Measurements from ENCODE around the gene RASGEF1C. TPM values are rescaled to one million over a fixed set of nuclear protein-coding genes. Genes with fewer than 3 reads are reported as not detected.

RASGEF1C gene
- total and polyA plus RNA-seq, 4 donors = 0.09 to 0.10 TPM; not detected in 2

DNA sequence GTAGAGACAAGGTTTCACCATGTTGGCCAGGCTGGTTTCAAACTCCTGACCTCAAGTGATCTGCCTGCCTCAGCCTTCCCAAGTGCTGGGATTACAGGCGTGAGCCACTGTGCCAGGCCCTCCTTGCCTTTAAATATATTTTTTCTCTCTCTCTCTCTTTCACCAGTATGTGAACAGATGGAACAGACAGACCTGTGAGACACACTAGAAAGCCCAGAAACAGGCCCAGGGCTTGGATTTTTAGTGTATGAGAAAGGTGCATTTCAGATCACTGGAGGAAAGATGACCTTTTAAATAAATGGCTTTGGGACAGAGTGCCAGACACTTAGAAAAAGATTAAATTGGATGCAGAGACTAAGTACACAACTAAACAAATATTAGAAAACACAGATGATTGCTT lies 3.1 kb downstream of the RASGEF1C start:
- no peaks in the 10 kb centered on the region for H3K27me3 ChIP-seq (ENCODE audit: control insufficient read depth in 4 of 4, insufficient read depth in 4 of 4, low read length in 3 of 4)
- no peak for TF ChIP-seq TAF1 (conservative IDR thresholded peaks at IDR 0.05)
- no peak for TF ChIP-seq HNF4A (conservative IDR thresholded peaks at IDR 0.05)
- TF ChIP-seq EGR1 (IDR thresholded peaks at IDR 0.05; ENCODE audit: low read depth in 2 of 2) = no peak
- no peak for TF ChIP-seq YY1 (IDR thresholded peaks at IDR 0.05)
- H3K9me3 ChIP-seq (ENCODE audit: control insufficient read depth in 4 of 4, low read length in 3 of 4) = no peaks in the 10 kb centered on the region
- H3K4me3 ChIP-seq (ENCODE audit: low read depth in 1 of 3, low read length in 3 of 3) = no peak overlapping the region
- no peak for DNase-seq (ENCODE audit: low spot score)
- WGBS = 84% methylated on average over 1 of the region's 1 CpG
- H3K9ac ChIP-seq (ENCODE audit: low read depth in 1 of 2, low read length in 2 of 2) = no peak overlapping the region
- H3K27ac ChIP-seq (ENCODE audit: low read depth in 1 of 2, low read length in 2 of 2) = no peak overlapping the region
- no peaks in the 10 kb centered on the region for H3K36me3 ChIP-seq (ENCODE audit: control insufficient read depth in 4 of 4, insufficient read depth in 3 of 4, low read depth in 1 of 4, low read length in 3 of 4)
- peaks cover 4 to 8% (median 5%) of the 10 kb centered on the region in 4 donors for H3K4me1 ChIP-seq (ENCODE audit: control insufficient read depth in 4 of 4, insufficient read depth in 4 of 4, low read length in 3 of 4)

DNA sequence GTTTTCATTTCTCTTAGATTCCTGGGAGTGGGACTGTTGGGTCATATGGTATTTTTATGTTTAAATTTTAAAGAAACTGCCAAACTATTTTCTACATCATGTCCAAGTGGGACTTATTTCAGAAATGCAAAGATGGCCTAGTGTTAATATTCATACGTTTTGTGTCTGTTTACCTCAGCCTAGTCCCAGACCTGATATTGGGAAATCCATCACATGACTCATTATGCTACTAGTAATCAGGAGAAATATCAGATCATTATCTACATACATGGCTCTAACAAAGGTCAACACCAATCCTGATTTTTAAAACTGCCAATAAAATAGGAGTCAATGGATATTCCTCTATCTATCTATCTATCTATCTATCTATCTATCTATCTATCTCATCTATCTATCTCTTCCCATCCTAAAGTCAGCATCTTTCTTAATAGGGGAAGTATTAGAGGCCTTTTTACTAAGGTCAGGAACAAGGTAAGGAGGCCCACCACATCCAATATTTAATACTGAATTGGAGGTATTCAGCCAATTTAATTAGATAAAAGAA lies 4.7 kb downstream of the RASGEF1C start:
- 81% methylated on average over 1 of the region's 1 CpG for WGBS
- Histone ChIP-seq H3K9ac (ENCODE audit: low read depth in 1 of 2, low read length in 2 of 2) (no peak overlapping the region), H3K4me1 (ENCODE audit: control insufficient read depth in 4 of 4, insufficient read depth in 4 of 4, low read length in 3 of 4) (peaks cover 4 to 7% (median 5%) of the 10 kb centered on the region in 4 donors), H3K36me3 (ENCODE audit: control insufficient read depth in 4 of 4, insufficient read depth in 3 of 4, low read depth in 1 of 4, low read length in 3 of 4) (no peaks in the 10 kb centered on the region), H3K27ac (ENCODE audit: low read depth in 1 of 2, low read length in 2 of 2) (no peak overlapping the region), H3K9me3 (ENCODE audit: control insufficient read depth in 4 of 4, low read length in 3 of 4) (no peaks in the 10 kb centered on the region), H3K27me3 (ENCODE audit: control insufficient read depth in 4 of 4, insufficient read depth in 4 of 4, low read length in 3 of 4) (no peaks in the 10 kb centered on the region), H3K4me3 (ENCODE audit: low read depth in 1 of 3, low read length in 3 of 3) (no peak overlapping the region)
- DNase-seq (ENCODE audit: low spot score) = no peak
- TF ChIP-seq YY1 (IDR thresholded peaks at IDR 0.05) = no peak
- TF ChIP-seq SP1 (IDR thresholded peaks at IDR 0.05) = no peak
- TF ChIP-seq RAD21 (IDR thresholded peaks at IDR 0.05) = no peak
- TF ChIP-seq, protein P1, sequence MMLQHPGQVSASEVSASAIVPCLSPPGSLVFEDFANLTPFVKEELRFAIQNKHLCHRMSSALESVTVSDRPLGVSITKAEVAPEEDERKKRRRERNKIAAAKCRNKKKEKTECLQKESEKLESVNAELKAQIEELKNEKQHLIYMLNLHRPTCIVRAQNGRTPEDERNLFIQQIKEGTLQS (IDR thresholded peaks at IDR 0.05) = no peak
- no peak for TF ChIP-seq TAF1 (conservative IDR thresholded peaks at IDR 0.05)
- TF ChIP-seq, protein P2, sequence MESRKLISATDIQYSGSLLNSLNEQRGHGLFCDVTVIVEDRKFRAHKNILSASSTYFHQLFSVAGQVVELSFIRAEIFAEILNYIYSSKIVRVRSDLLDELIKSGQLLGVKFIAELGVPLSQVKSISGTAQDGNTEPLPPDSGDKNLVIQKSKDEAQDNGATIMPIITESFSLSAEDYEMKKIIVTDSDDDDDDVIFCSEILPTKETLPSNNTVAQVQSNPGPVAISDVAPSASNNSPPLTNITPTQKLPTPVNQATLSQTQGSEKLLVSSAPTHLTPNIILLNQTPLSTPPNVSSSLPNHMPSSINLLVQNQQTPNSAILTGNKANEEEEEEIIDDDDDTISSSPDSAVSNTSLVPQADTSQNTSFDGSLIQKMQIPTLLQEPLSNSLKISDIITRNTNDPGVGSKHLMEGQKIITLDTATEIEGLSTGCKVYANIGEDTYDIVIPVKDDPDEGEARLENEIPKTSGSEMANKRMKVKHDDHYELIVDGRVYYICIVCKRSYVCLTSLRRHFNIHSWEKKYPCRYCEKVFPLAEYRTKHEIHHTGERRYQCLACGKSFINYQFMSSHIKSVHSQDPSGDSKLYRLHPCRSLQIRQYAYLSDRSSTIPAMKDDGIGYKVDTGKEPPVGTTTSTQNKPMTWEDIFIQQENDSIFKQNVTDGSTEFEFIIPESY (IDR thresholded peaks at IDR 0.05) = no peak
- TF ChIP-seq, protein P3, sequence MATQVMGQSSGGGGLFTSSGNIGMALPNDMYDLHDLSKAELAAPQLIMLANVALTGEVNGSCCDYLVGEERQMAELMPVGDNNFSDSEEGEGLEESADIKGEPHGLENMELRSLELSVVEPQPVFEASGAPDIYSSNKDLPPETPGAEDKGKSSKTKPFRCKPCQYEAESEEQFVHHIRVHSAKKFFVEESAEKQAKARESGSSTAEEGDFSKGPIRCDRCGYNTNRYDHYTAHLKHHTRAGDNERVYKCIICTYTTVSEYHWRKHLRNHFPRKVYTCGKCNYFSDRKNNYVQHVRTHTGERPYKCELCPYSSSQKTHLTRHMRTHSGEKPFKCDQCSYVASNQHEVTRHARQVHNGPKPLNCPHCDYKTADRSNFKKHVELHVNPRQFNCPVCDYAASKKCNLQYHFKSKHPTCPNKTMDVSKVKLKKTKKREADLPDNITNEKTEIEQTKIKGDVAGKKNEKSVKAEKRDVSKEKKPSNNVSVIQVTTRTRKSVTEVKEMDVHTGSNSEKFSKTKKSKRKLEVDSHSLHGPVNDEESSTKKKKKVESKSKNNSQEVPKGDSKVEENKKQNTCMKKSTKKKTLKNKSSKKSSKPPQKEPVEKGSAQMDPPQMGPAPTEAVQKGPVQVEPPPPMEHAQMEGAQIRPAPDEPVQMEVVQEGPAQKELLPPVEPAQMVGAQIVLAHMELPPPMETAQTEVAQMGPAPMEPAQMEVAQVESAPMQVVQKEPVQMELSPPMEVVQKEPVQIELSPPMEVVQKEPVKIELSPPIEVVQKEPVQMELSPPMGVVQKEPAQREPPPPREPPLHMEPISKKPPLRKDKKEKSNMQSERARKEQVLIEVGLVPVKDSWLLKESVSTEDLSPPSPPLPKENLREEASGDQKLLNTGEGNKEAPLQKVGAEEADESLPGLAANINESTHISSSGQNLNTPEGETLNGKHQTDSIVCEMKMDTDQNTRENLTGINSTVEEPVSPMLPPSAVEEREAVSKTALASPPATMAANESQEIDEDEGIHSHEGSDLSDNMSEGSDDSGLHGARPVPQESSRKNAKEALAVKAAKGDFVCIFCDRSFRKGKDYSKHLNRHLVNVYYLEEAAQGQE (IDR thresholded peaks at IDR 0.05) = no peak
- no peak for TF ChIP-seq EGR1 (IDR thresholded peaks at IDR 0.05; ENCODE audit: low read depth in 2 of 2)
- TF ChIP-seq RXRA (IDR thresholded peaks at IDR 0.05) = no peak
- TF ChIP-seq NR2F2 (IDR thresholded peaks at IDR 0.05) = no peak
- TF ChIP-seq FOXA2 (IDR thresholded peaks at IDR 0.05) = no peak
- TF ChIP-seq HNF4A (conservative IDR thresholded peaks at IDR 0.05) = no peak

Measured in liver (tissue), 9 donors.